GM12878 (cell line): Measurements from ENCODE around the gene ZNF189. TPM values are rescaled to one million over a fixed set of nuclear protein-coding genes. Genes with fewer than 3 reads are reported as not detected.

Source experiments
- ASH2L ChIP-seq: fragments of 300-600, 200-600 bp; sonication (generic); IDR thresholded peaks from 2 replicates; pipeline ENCODE4 v1.6.1; 2017; ENCODE audit warnings: low read depth, mild to moderate bottlenecking, borderline replicate concordance
- CBX5 ChIP-seq: sonication (generic); IDR thresholded peaks from 2 replicates; pipeline ENCODE4 v1.6.1; 2016; ENCODE audit warnings: low read depth, moderate library complexity, mild to moderate bottlenecking, inconsistent platforms
- CHD1 ChIP-seq: IDR thresholded peaks from 2 replicates; pipeline ENCODE4 v1.6.1; 2012; ENCODE audit warnings: low read depth, low read length, improper control_type of control experiment
- CHD2 ChIP-seq: IDR thresholded peaks from 2 replicates; pipeline ENCODE4 v1.6.1; 2011; ENCODE audit warnings: low read depth, low read length, improper control_type of control experiment, borderline replicate concordance
- CREB1 ChIP-seq: IDR thresholded peaks from 2 replicates; pipeline ENCODE4 v1.6.1; 2012; ENCODE audit warnings: low read depth, mild to moderate bottlenecking, inconsistent platforms
- CREM ChIP-seq: IDR thresholded peaks from 2 replicates; pipeline ENCODE4 v1.6.1; 2014; ENCODE audit warnings: antibody characterized with exemption, low read depth
- EGR1 ChIP-seq, 2 experiments: IDR thresholded peaks; 1 replicate in 1 of 2; 2 replicates in 1 of 2; pipeline ENCODE4 v1.6.1; 2011 to 2012; ENCODE audit warnings: low read depth in 2 of 2, low read length in 2 of 2, borderline replicate concordance in 1 of 2, mild to moderate bottlenecking in 1 of 2, moderate library complexity in 1 of 2
- ETV6 ChIP-seq, 2 experiments: fragments of 450-650 bp in 1 of 2; IDR thresholded peaks in 1 of 2; conservative IDR thresholded peaks in 1 of 2; 2 replicates each; pipeline ENCODE4 v1.6.1; 2014; ENCODE audit warnings: antibody characterized with exemption in 1 of 2, borderline replicate concordance in 1 of 2, low read depth in 1 of 2, mild to moderate bottlenecking in 1 of 2, moderate library complexity in 1 of 2
- JUND ChIP-seq: IDR thresholded peaks from 2 replicates; pipeline ENCODE4 v1.6.1; 2012; ENCODE audit warnings: low read depth, mild to moderate bottlenecking, low read length, improper control_type of control experiment, moderate library complexity
- NFYA ChIP-seq: IDR thresholded peaks from 2 replicates; pipeline ENCODE4 v1.6.1; 2011; ENCODE audit warnings: low read depth, mild to moderate bottlenecking, low read length, improper control_type of control experiment, borderline replicate concordance
- NRF1 ChIP-seq: conservative IDR thresholded peaks from 2 replicates; pipeline ENCODE4 v1.6.1; 2011; ENCODE audit warnings: mild to moderate bottlenecking, low read depth, low read length, improper control_type of control experiment
- PML ChIP-seq: IDR thresholded peaks from 2 replicates; pipeline ENCODE4 v1.6.1; 2012; ENCODE audit warnings: low read length, inconsistent platforms
- POLR2AphosphoS2 ChIP-seq: IDR thresholded peaks from 2 replicates; pipeline ENCODE4 v1.6.1; 2011; ENCODE audit warnings: low read depth, mild to moderate bottlenecking, low read length, improper control_type of control experiment, moderate library complexity
- POU2F2 ChIP-seq: IDR thresholded peaks from 3 replicates; pipeline ENCODE4 v1.6.1; 2011; ENCODE audit warnings: low read depth, mild to moderate bottlenecking, low read length, borderline replicate concordance
- SPI1 ChIP-seq: IDR thresholded peaks from 2 replicates; pipeline ENCODE4 v1.6.1; 2011; ENCODE audit warnings: low read depth, mild to moderate bottlenecking, low read length, moderate library complexity, borderline replicate concordance; ENCODE audit not compliant: insufficient read depth
- polyA plus RNA-seq, 11 experiments: library from polyadenylated mRNA; depleted of rRNA in 4 of 11; unstranded in 6 of 11; stranded (reverse) in 5 of 11; fragments of >200 nt; fragmentation: Nextera tagmentation in 4 of 11; fragmentation: Illumina TruSeq in 1 of 11; extraction: Ambion mirVana in 4 of 11; extraction: Trizol in 1 of 11; gene quantifications; 1 replicate in 1 of 11; 2 replicates in 10 of 11; pipeline versions ENCODE4 v1.2.1 to v1.2.3, GENCODE V29; 2011 to 2016; ENCODE audit warnings: inconsistent platforms in 2 of 11, missing spikeins in 2 of 11, low read depth in 1 of 11
- total RNA-seq, 4 experiments: library from RNA; depleted of rRNA in 3 of 4; stranded (reverse); fragments of >200 nt in 3 of 4; fragmentation: Illumina TruSeq in 1 of 4; extraction: Trizol in 1 of 4; gene quantifications; 2 replicates each; pipeline versions ENCODE4 v1.2.1 to v1.2.3, GENCODE V29; 2013 to 2021
- TF ChIP-seq, protein P1 (sequence below): fragments of 450-650 bp; IDR thresholded peaks from 2 replicates; pipeline ENCODE4 v1.6.1; 2016; ENCODE audit warnings: mild to moderate bottlenecking
- TF ChIP-seq, protein P2 (sequence below): IDR thresholded peaks from 2 replicates; pipeline ENCODE4 v1.6.1; 2012; ENCODE audit warnings: low read length, inconsistent platforms
- TF ChIP-seq, protein P3 (sequence below): fragments of 450-650 bp; IDR thresholded peaks from 2 replicates; pipeline ENCODE4 v1.6.1; 2017; ENCODE audit warnings: mild to moderate bottlenecking, low read depth, inconsistent platforms; ENCODE audit not compliant: poor library complexity, severe bottlenecking
- TF ChIP-seq, protein P4 (sequence below): fragments of 450-650 bp; IDR thresholded peaks from 2 replicates; pipeline ENCODE4 v1.6.1; 2016; ENCODE audit warnings: mild to moderate bottlenecking, moderate library complexity, borderline replicate concordance

The ZNF189 gene
- total and polyA plus RNA-seq, 10 of the 15 experiments (the other 5 are each of a cell fraction or from before 2014, with no cell fraction given) = 3.1 to 12.3 (median 7.4) TPM

GRCh38 chr9:101398068-101398929 is at the start of gene ZNF189, which contains the start of gene MRPL50 (continued):
- TF ChIP-seq ETV6 (conservative IDR thresholded peaks at IDR 0.05 in 1 of 2, IDR thresholded peaks at IDR 0.05 in 1 of 2; ENCODE audit: borderline replicate concordance in 1 of 2, low read depth in 1 of 2) = no peak
- TF ChIP-seq CBX5 = peak; percentile 72; the same call in 1 of the 2 replicates
- peak; percentile 56; the same call in 1 of the 2 replicates for TF ChIP-seq SPI1
- peak; percentile 94 for TF ChIP-seq CREB1
- TF ChIP-seq PML = peak; percentile 93
- TF ChIP-seq CHD2 = peak; percentile 78; the same call in 1 of the 2 replicates
- no peak for TF ChIP-seq NRF1
- TF ChIP-seq CREM = peak; percentile 96
- TF ChIP-seq EGR1 (IDR thresholded peaks at IDR 0.05; ENCODE audit: borderline replicate concordance in 1 of 2, low read depth in 2 of 2, low read length in 2 of 2) = peak in 1 of 2 experiments; percentile 92; a peak in 2 of 3 replicates
- TF ChIP-seq, protein P1, sequence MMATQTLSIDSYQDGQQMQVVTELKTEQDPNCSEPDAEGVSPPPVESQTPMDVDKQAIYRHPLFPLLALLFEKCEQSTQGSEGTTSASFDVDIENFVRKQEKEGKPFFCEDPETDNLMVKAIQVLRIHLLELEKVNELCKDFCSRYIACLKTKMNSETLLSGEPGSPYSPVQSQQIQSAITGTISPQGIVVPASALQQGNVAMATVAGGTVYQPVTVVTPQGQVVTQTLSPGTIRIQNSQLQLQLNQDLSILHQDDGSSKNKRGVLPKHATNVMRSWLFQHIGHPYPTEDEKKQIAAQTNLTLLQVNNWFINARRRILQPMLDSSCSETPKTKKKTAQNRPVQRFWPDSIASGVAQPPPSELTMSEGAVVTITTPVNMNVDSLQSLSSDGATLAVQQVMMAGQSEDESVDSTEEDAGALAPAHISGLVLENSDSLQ = peak; percentile 60; the same call in 1 of the 2 replicates
- no peak for TF ChIP-seq CHD1
- 0 out of 2 replicates have a peak, but pooled peaks have one; percentile 7 for TF ChIP-seq JUND
- no peak for TF ChIP-seq NFYA
- 0 out of 2 replicates have a peak, but pooled peaks have one; percentile 65 for TF ChIP-seq POLR2AphosphoS2
- TF ChIP-seq, protein P2, sequence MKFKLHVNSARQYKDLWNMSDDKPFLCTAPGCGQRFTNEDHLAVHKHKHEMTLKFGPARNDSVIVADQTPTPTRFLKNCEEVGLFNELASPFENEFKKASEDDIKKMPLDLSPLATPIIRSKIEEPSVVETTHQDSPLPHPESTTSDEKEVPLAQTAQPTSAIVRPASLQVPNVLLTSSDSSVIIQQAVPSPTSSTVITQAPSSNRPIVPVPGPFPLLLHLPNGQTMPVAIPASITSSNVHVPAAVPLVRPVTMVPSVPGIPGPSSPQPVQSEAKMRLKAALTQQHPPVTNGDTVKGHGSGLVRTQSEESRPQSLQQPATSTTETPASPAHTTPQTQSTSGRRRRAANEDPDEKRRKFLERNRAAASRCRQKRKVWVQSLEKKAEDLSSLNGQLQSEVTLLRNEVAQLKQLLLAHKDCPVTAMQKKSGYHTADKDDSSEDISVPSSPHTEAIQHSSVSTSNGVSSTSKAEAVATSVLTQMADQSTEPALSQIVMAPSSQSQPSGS = 0 out of 2 replicates have a peak, but pooled peaks have one; percentile 34
- TF ChIP-seq POU2F2 = 0 out of 3 replicates have a peak, but pooled peaks have one; percentile 46
- TF ChIP-seq, protein P3, sequence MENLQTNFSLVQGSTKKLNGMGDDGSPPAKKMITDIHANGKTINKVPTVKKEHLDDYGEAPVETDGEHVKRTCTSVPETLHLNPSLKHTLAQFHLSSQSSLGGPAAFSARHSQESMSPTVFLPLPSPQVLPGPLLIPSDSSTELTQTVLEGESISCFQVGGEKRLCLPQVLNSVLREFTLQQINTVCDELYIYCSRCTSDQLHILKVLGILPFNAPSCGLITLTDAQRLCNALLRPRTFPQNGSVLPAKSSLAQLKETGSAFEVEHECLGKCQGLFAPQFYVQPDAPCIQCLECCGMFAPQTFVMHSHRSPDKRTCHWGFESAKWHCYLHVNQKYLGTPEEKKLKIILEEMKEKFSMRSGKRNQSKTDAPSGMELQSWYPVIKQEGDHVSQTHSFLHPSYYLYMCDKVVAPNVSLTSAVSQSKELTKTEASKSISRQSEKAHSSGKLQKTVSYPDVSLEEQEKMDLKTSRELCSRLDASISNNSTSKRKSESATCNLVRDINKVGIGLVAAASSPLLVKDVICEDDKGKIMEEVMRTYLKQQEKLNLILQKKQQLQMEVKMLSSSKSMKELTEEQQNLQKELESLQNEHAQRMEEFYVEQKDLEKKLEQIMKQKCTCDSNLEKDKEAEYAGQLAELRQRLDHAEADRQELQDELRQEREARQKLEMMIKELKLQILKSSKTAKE = no peak
- 0 out of 2 replicates have a peak, but pooled peaks have one; percentile 81 for TF ChIP-seq ASH2L
- TF ChIP-seq, protein P4, sequence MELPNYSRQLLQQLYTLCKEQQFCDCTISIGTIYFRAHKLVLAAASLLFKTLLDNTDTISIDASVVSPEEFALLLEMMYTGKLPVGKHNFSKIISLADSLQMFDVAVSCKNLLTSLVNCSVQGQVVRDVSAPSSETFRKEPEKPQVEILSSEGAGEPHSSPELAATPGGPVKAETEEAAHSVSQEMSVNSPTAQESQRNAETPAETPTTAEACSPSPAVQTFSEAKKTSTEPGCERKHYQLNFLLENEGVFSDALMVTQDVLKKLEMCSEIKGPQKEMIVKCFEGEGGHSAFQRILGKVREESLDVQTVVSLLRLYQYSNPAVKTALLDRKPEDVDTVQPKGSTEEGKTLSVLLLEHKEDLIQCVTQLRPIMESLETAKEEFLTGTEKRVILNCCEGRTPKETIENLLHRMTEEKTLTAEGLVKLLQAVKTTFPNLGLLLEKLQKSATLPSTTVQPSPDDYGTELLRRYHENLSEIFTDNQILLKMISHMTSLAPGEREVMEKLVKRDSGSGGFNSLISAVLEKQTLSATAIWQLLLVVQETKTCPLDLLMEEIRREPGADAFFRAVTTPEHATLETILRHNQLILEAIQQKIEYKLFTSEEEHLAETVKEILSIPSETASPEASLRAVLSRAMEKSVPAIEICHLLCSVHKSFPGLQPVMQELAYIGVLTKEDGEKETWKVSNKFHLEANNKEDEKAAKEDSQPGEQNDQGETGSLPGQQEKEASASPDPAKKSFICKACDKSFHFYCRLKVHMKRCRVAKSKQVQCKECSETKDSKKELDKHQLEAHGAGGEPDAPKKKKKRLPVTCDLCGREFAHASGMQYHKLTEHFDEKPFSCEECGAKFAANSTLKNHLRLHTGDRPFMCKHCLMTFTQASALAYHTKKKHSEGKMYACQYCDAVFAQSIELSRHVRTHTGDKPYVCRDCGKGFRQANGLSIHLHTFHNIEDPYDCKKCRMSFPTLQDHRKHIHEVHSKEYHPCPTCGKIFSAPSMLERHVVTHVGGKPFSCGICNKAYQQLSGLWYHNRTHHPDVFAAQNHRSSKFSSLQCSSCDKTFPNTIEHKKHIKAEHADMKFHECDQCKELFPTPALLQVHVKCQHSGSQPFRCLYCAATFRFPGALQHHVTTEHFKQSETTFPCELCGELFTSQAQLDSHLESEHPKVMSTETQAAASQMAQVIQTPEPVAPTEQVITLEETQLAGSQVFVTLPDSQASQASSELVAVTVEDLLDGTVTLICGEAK = peak; percentile 77; the same call in 1 of the 2 replicates
